GM12878 (cell line): Measurements from ENCODE around the gene ZNF329. TPM values are rescaled to one million over a fixed set of nuclear protein-coding genes. Genes with fewer than 3 reads are reported as not detected.

Experiments used
- ATAC-seq: fragments of 200-7000 bp; cut with Tn5 transposase; 3 replicates; pipeline ENCODE4 v1.9.1; 2020; ENCODE audit warnings: mild to moderate bottlenecking, moderate library complexity
- BruUV-seq: library from RNA; stranded (reverse); fragments of 400-500 nt; replicated peaks from 2 replicates; lab custom pipeline; 2021; lab: Mats Ljungman, UMichigan
- CTCF ChIA-PET: fragments of 300-600 bp; sonication (Branson Sonifier 250); formaldehyde crosslinking; extraction: SDS; loops from one replicate; lab custom pipeline; 2021; ENCODE audit warnings: inconsistent platforms; lab: Yijun Ruan, JAX
- POLR2A ChIA-PET: fragments of 350-600 bp; formaldehyde crosslinking; extraction: SDS; loops from one replicate; lab custom pipeline; 2021; ENCODE audit warnings: inconsistent platforms; lab: Charles Lee
- RAD21 ChIA-PET: fragments of 300-600 bp; sonication (Branson Sonifier 250); formaldehyde crosslinking; loops from one replicate; lab custom pipeline; 2023; ENCODE audit warnings: antibody characterized with exemption; ENCODE audit not compliant: unreplicated experiment; lab: Charles Lee
- SMC1A ChIA-PET: fragments of 300-600 bp; sonication (Branson Sonifier 250); formaldehyde crosslinking; loops from one replicate; lab custom pipeline; 2023; ENCODE audit not compliant: unreplicated experiment, uncharacterized antibody; lab: Charles Lee
- DNase-seq: peaks from one replicate; pipeline ENCODE4 v3.0.0-alpha.2; 2011; ENCODE audit warnings: low read depth, low spot score
- FAIRE-seq: peaks from 3 replicates; lab custom pipeline; 2011; peaks lifted over from hg19 to GRCh38; lab: Jason Lieb, UNC
- H2AFZ ChIP-seq: 2 replicates; pipeline ENCODE4 v1.6.0; 2011; ENCODE audit warnings: low read depth, low read length, control low read depth; ENCODE audit not compliant: control insufficient read depth
- H3K27ac ChIP-seq: 2 replicates; pipeline ENCODE4 v1.5.1; 2011; ENCODE audit warnings: control low read depth; ENCODE audit not compliant: control insufficient read depth, insufficient read depth
- H3K27me3 ChIP-seq, 2 experiments: replicated peaks in 1 of 2; 2 replicates each; pipeline versions ENCODE4 v1.6.0 to v1.6.1; 2011; ENCODE audit warnings: low read length in 1 of 2; ENCODE audit not compliant: control insufficient read depth in 2 of 2, insufficient read depth in 2 of 2
- H3K36me3 ChIP-seq, 2 experiments: 2 replicates each; pipeline ENCODE4 v1.5.1; 2011; ENCODE audit warnings: low read length in 1 of 2; ENCODE audit not compliant: control insufficient read depth in 2 of 2, insufficient read depth in 2 of 2
- H3K4me1 ChIP-seq: 2 replicates; pipeline ENCODE4 v1.6.1; 2011; ENCODE audit warnings: mild to moderate bottlenecking, low read length, moderate library complexity, mixed read lengths; ENCODE audit not compliant: control insufficient read depth, insufficient read depth
- H3K4me2 ChIP-seq: 2 replicates; pipeline ENCODE4 v1.6.0; 2011; ENCODE audit warnings: control low read depth; ENCODE audit not compliant: control insufficient read depth, insufficient read depth
- H3K4me3 ChIP-seq: fragments of 200-600 bp; sonication (generic); 2 replicates; pipeline ENCODE4 v1.5.1; 2016
- H3K79me2 ChIP-seq: 2 replicates; pipeline ENCODE4 v1.6.0; 2011; ENCODE audit warnings: low read length; ENCODE audit not compliant: control insufficient read depth, insufficient read depth
- H3K9ac ChIP-seq: 2 replicates; pipeline ENCODE4 v1.8.0; 2011; ENCODE audit warnings: low read length, control low read depth, mixed read lengths; ENCODE audit not compliant: control insufficient read depth, insufficient read depth
- H3K9me3 ChIP-seq: replicated peaks from 3 replicates; pipeline ENCODE4 v1.5.1; 2011; ENCODE audit warnings: mild to moderate bottlenecking, low read length; ENCODE audit not compliant: control insufficient read depth, insufficient read depth
- H4K20me1 ChIP-seq: 2 replicates; pipeline ENCODE4 v1.6.0; 2011; ENCODE audit not compliant: control insufficient read depth, insufficient read depth
- ELK1 ChIP-seq: IDR thresholded peaks from 2 replicates; pipeline ENCODE4 v1.6.1; 2012; ENCODE audit warnings: low read depth, low read length, improper control_type of control experiment
- ESRRA ChIP-seq: IDR thresholded peaks from 2 replicates; pipeline ENCODE4 v1.6.1; 2012; ENCODE audit warnings: mild to moderate bottlenecking, low read length, improper control_type of control experiment
- HDAC6 ChIP-seq: fragments of 200-600 bp; sonication (generic); IDR thresholded peaks from one replicate; pipeline ENCODE4 v1.8.0; 2017; ENCODE audit warnings: antibody characterized with exemption; ENCODE audit not compliant: unreplicated experiment
- NFIC ChIP-seq: IDR thresholded peaks from 2 replicates; pipeline ENCODE4 v1.6.1; 2012; ENCODE audit warnings: low read depth, mild to moderate bottlenecking, inconsistent platforms, low read length, moderate library complexity
- NFYB ChIP-seq: IDR thresholded peaks from 2 replicates; pipeline ENCODE4 v1.6.1; 2011; ENCODE audit warnings: low read depth, mild to moderate bottlenecking, low read length, improper control_type of control experiment, moderate library complexity; ENCODE audit not compliant: insufficient read depth
- POU2F2 ChIP-seq: IDR thresholded peaks from 3 replicates; pipeline ENCODE4 v1.6.1; 2011; ENCODE audit warnings: low read depth, mild to moderate bottlenecking, low read length, borderline replicate concordance
- RFX5 ChIP-seq: IDR thresholded peaks from 2 replicates; pipeline ENCODE4 v1.6.1; 2011; ENCODE audit warnings: low read depth, low read length, improper control_type of control experiment
- ZNF274 ChIP-seq: IDR thresholded peaks from one replicate; pipeline ENCODE4 v1.8.0; 2011; ENCODE audit not compliant: insufficient read length, insufficient read depth
- WGBS: methylation state at CpG from one replicate; pipeline ENCODE4 v1.1.6; 2016; ENCODE audit warnings: low lambda C conversion rate; ENCODE audit not compliant: insufficient replicate concordance, insufficient coverage; ENCODE audit errors: missing lambda C conversion rate; 5-methylcytosine and 5-hydroxymethylcytosine counted together
- in situ Hi-C: fragments of 300-500 bp; cut with MboI; formaldehyde crosslinking; loops from 9 replicates; pipeline ENCODE4 v1.14.3; 2018; ENCODE audit warnings: mixed read lengths
- intact Hi-C: fragments of 100-400 bp; cut with micrococcal nuclease; formaldehyde crosslinking; loops from one replicate; pipeline ENCODE4 v1.14.2; 2022; ENCODE audit not compliant: unreplicated experiment
- polyA plus RNA-seq, 11 experiments: library from polyadenylated mRNA; depleted of rRNA in 4 of 11; unstranded in 6 of 11; stranded (reverse) in 5 of 11; fragments of >200 nt; fragmentation: Nextera tagmentation in 4 of 11; fragmentation: Illumina TruSeq in 1 of 11; extraction: Ambion mirVana in 4 of 11; extraction: Trizol in 1 of 11; gene quantifications; 1 replicate in 1 of 11; 2 replicates in 10 of 11; pipeline versions ENCODE4 v1.2.1 to v1.2.3, GENCODE V29; 2011 to 2016; ENCODE audit warnings: inconsistent platforms in 2 of 11, missing spikeins in 2 of 11, low read depth in 1 of 11
- total RNA-seq, 4 experiments: library from RNA; depleted of rRNA in 3 of 4; stranded (reverse); fragments of >200 nt in 3 of 4; fragmentation: Illumina TruSeq in 1 of 4; extraction: Trizol in 1 of 4; gene quantifications; 2 replicates each; pipeline versions ENCODE4 v1.2.1 to v1.2.3, GENCODE V29; 2013 to 2021
- TF ChIP-seq, protein P1 (sequence below): fragments of 150-350 bp; IDR thresholded peaks from 2 replicates; pipeline ENCODE4 v1.6.1; 2016; ENCODE audit warnings: low read depth, low read length
- TF ChIP-seq, protein P2 (sequence below): fragments of 450-650 bp; IDR thresholded peaks from 2 replicates; pipeline ENCODE4 v1.6.1; 2017; ENCODE audit warnings: borderline replicate concordance
- TF ChIP-seq, protein P3 (sequence below): fragments of 450-650 bp; IDR thresholded peaks from 2 replicates; pipeline ENCODE4 v1.6.1; 2017; ENCODE audit warnings: low read depth, mild to moderate bottlenecking, moderate library complexity
- TF ChIP-seq, protein P4 (sequence below): fragments of 450-650 bp; IDR thresholded peaks from 2 replicates; pipeline ENCODE4 v1.6.1; 2014; ENCODE audit warnings: mild to moderate bottlenecking

Gene ZNF329
- total and polyA plus RNA-seq, 10 of the 15 experiments (the other 5 are each of a cell fraction or from before 2014, with no cell fraction given): 0.11 to 4.7 (median 0.56) TPM; not detected in 1

DNA sequence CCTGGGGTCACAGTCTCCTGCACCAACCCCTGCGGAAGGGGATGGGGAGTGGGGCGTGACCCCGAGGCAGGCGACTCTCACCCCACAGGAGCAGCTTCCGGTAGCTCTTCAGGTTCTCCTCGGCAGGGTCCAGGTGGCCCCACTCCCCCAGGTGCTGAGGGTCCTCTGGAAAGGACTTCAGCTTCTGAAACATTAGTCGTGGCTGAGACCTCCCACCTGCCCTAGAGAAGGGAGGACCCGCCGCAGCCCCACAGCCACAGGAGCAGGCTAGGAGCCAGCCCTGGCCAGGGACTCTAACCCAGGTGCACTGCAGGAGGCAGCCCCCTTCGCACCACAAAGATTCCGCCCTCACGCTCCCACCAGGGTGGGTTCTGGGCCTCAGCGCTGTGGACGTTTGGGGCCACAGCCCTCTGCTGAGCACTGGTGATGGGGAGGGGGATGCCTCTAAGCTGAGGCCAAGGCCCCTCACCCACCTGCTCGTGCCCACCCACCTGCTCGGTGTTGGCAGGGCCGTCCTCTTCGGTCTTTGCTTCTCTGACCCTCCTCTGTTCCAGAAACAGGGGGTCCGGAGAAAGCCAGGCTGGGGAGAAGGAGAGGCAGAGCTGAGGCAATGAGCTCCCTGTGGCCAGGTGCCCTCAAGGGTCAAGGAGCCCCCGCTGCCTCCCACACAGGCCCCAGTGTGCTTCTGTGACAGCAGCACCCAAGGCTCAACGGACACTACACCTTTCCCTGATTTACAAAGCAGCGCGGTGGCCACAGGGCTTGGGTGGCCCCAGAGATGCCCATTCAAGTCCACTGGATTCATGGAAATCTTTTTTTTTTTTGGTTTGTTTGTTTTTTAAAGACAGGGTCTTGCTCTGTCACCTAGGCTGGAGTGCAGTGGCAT lies 63.5 kb downstream of the ZNF329 start (continued):
- TF ChIP-seq, protein P1, sequence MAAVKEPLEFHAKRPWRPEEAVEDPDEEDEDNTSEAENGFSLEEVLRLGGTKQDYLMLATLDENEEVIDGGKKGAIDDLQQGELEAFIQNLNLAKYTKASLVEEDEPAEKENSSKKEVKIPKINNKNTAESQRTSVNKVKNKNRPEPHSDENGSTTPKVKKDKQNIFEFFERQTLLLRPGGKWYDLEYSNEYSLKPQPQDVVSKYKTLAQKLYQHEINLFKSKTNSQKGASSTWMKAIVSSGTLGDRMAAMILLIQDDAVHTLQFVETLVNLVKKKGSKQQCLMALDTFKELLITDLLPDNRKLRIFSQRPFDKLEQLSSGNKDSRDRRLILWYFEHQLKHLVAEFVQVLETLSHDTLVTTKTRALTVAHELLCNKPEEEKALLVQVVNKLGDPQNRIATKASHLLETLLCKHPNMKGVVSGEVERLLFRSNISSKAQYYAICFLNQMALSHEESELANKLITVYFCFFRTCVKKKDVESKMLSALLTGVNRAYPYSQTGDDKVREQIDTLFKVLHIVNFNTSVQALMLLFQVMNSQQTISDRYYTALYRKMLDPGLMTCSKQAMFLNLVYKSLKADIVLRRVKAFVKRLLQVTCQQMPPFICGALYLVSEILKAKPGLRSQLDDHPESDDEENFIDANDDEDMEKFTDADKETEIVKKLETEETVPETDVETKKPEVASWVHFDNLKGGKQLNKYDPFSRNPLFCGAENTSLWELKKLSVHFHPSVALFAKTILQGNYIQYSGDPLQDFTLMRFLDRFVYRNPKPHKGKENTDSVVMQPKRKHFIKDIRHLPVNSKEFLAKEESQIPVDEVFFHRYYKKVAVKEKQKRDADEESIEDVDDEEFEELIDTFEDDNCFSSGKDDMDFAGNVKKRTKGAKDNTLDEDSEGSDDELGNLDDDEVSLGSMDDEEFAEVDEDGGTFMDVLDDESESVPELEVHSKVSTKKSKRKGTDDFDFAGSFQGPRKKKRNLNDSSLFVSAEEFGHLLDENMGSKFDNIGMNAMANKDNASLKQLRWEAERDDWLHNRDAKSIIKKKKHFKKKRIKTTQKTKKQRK: no peak
- no peak for TF ChIP-seq POU2F2
- no peak for TF ChIP-seq HDAC6

GRCh38 chr19:58085348-58085875 lies 65.2 kb downstream of the ZNF329 start:
- in situ Hi-C loops: no loop called here
- peaks cover 1% of the 10 kb centered on the region; the same call in 1 of the 3 replicates for H3K9me3 ChIP-seq
- TF ChIP-seq ZNF274: no peak
- TF ChIP-seq NFIC: no peak
- no peak for TF ChIP-seq ELK1
- TF ChIP-seq, protein P2, sequence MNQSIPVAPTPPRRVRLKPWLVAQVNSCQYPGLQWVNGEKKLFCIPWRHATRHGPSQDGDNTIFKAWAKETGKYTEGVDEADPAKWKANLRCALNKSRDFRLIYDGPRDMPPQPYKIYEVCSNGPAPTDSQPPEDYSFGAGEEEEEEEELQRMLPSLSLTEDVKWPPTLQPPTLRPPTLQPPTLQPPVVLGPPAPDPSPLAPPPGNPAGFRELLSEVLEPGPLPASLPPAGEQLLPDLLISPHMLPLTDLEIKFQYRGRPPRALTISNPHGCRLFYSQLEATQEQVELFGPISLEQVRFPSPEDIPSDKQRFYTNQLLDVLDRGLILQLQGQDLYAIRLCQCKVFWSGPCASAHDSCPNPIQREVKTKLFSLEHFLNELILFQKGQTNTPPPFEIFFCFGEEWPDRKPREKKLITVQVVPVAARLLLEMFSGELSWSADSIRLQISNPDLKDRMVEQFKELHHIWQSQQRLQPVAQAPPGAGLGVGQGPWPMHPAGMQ: no peak
- TF ChIP-seq ESRRA: no peak
- TF ChIP-seq NFYB: no peak
- TF ChIP-seq, protein P3, sequence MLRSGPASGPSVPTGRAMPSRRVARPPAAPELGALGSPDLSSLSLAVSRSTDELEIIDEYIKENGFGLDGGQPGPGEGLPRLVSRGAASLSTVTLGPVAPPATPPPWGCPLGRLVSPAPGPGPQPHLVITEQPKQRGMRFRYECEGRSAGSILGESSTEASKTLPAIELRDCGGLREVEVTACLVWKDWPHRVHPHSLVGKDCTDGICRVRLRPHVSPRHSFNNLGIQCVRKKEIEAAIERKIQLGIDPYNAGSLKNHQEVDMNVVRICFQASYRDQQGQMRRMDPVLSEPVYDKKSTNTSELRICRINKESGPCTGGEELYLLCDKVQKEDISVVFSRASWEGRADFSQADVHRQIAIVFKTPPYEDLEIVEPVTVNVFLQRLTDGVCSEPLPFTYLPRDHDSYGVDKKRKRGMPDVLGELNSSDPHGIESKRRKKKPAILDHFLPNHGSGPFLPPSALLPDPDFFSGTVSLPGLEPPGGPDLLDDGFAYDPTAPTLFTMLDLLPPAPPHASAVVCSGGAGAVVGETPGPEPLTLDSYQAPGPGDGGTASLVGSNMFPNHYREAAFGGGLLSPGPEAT: no peak
- no peak for TF ChIP-seq RFX5
- TF ChIP-seq, protein P4, sequence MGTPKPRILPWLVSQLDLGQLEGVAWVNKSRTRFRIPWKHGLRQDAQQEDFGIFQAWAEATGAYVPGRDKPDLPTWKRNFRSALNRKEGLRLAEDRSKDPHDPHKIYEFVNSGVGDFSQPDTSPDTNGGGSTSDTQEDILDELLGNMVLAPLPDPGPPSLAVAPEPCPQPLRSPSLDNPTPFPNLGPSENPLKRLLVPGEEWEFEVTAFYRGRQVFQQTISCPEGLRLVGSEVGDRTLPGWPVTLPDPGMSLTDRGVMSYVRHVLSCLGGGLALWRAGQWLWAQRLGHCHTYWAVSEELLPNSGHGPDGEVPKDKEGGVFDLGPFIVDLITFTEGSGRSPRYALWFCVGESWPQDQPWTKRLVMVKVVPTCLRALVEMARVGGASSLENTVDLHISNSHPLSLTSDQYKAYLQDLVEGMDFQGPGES: no peak

More at GRCh38 chr19:58085348-58085875, 65.2 kb downstream of the ZNF329 start:
- DNase-seq (no peak), FAIRE-seq (no peak), ATAC-seq (no peak)
- Histone ChIP-seq H3K36me3 (no peaks in the 10 kb centered on the region), H4K20me1 (no peaks in the 10 kb centered on the region), H3K9ac (no peak overlapping the region), H3K4me3 (no peak overlapping the region), H3K27me3 (no peaks in the 10 kb centered on the region), H3K27ac (no peak overlapping the region), H3K4me1 (no peaks in the 10 kb centered on the region), H2AFZ (no peak overlapping the region), H3K79me2 (no peaks in the 10 kb centered on the region), H3K4me2 (no peak overlapping the region)
- BruUV-seq: no TSS peak
- ChIA-PET SMC1A (no interaction called here), RAD21 (no interaction called here), CTCF (no interaction called here), POLR2A (no interaction called here)
- 83% methylated on average over 29 of the region's 29 CpGs for WGBS
- intact Hi-C loops: no loop called here
